HL-60 (cell line): ENCODE measurements around the gene UGGT1.

ENCODE experiments used
- DNase-seq, 2 experiments: peaks; one replicate each; pipeline ENCODE4 v3.0.0-alpha.2; 2010 to 2020; ENCODE audit warnings: low read depth in 1 of 2, low spot score in 1 of 2
- H3K27ac ChIP-seq: fragments of 250-450 bp; sonication (Bioruptor Pico); replicated peaks from 2 replicates; pipeline ENCODE4 v1.5.1; 2020; ENCODE audit warnings: mild to moderate bottlenecking, moderate library complexity
- H3K27me3 ChIP-seq: fragments of 250-450 bp; sonication (Bioruptor Pico); 2 replicates; pipeline ENCODE4 v1.5.1; 2021; ENCODE audit warnings: mild to moderate bottlenecking, moderate library complexity; ENCODE audit not compliant: insufficient read depth, poor library complexity, severe bottlenecking
- H3K4me3 ChIP-seq: replicated peaks from 2 replicates; pipeline ENCODE4 v1.5.1; 2011; ENCODE audit warnings: mild to moderate bottlenecking, control low read depth, low read length; ENCODE audit not compliant: insufficient read depth
- GABPA ChIP-seq: IDR thresholded peaks from 2 replicates; pipeline ENCODE4 v1.6.1; 2012; ENCODE audit warnings: low read depth
- POLR2AphosphoS5 ChIP-seq: IDR thresholded peaks from 2 replicates; pipeline ENCODE4 v1.6.1; 2012; ENCODE audit warnings: low read depth
- SPI1 ChIP-seq: IDR thresholded peaks from 2 replicates; pipeline ENCODE4 v1.6.1; 2012; ENCODE audit warnings: low read depth, mild to moderate bottlenecking, borderline replicate concordance
- TF ChIP-seq, protein P1 (sequence below): IDR thresholded peaks from one replicate; pipeline ENCODE4 v1.5.1; 2011; ENCODE audit warnings: low read length, control low read depth, inconsistent platforms; ENCODE audit not compliant: insufficient read depth
- TF ChIP-seq, protein P2 (sequence below): IDR thresholded peaks from 2 replicates; pipeline ENCODE4 v1.6.1; 2012; ENCODE audit warnings: low read depth; ENCODE audit not compliant: insufficient replicate concordance

The UGGT1 gene

DNA sequence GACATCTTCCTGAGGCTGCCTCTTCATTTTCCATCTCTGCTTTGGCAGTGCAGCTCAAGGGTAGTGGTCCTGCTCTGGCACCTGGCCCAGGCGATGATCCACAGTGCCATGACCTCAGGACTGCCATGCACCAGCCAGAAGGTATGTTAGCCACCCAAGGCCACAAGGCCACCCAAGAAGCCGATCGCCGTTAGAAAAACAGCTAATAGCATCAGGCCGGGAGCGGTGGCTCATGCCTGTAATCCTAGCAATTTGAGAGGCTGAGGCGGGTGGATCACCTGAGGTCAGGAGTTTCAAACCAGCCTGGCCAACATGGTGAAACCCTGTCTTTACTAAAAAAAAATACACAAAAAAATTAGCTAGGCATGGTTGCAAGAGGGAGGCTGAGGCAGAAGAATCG lies 28.4 kb upstream of the UGGT1 start:
- Histone ChIP-seq H3K27ac (no peak overlapping the region), H3K4me3 (no peak overlapping the region), H3K27me3 (no peaks in the 10 kb centered on the region)
- TF ChIP-seq, protein P1, sequence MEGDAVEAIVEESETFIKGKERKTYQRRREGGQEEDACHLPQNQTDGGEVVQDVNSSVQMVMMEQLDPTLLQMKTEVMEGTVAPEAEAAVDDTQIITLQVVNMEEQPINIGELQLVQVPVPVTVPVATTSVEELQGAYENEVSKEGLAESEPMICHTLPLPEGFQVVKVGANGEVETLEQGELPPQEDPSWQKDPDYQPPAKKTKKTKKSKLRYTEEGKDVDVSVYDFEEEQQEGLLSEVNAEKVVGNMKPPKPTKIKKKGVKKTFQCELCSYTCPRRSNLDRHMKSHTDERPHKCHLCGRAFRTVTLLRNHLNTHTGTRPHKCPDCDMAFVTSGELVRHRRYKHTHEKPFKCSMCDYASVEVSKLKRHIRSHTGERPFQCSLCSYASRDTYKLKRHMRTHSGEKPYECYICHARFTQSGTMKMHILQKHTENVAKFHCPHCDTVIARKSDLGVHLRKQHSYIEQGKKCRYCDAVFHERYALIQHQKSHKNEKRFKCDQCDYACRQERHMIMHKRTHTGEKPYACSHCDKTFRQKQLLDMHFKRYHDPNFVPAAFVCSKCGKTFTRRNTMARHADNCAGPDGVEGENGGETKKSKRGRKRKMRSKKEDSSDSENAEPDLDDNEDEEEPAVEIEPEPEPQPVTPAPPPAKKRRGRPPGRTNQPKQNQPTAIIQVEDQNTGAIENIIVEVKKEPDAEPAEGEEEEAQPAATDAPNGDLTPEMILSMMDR = no peak
- TF ChIP-seq SPI1 = no peak
- no peak for DNase-seq

DNA sequence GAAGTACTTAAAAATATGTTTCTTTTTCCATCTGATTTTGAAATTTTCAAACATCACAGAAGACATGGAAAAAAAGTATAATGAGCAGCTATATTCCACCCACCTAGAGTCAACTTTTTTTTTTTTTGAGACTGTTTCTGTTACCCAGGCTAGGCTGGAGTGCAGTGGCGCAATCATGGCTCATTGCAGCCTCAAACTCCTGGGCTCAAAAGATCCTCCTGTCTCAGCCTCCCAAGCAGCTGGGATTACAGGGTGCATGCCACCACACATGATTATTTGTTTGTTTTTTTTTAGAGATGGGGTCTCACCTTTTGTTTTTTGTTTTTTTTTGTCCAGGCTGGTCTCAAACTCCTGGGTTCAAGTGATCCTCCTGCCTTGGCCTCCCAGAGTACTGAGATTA lies 26.6 kb upstream of the UGGT1 start:
- Histone ChIP-seq H3K27me3 (no peaks in the 10 kb centered on the region), H3K27ac (no peak overlapping the region), H3K4me3 (no peak overlapping the region)
- TF ChIP-seq SPI1 (no peak), POLR2AphosphoS5 (no peak), GABPA (no peak)
- TF ChIP-seq, protein P1 = no peak
- TF ChIP-seq, protein P2, sequence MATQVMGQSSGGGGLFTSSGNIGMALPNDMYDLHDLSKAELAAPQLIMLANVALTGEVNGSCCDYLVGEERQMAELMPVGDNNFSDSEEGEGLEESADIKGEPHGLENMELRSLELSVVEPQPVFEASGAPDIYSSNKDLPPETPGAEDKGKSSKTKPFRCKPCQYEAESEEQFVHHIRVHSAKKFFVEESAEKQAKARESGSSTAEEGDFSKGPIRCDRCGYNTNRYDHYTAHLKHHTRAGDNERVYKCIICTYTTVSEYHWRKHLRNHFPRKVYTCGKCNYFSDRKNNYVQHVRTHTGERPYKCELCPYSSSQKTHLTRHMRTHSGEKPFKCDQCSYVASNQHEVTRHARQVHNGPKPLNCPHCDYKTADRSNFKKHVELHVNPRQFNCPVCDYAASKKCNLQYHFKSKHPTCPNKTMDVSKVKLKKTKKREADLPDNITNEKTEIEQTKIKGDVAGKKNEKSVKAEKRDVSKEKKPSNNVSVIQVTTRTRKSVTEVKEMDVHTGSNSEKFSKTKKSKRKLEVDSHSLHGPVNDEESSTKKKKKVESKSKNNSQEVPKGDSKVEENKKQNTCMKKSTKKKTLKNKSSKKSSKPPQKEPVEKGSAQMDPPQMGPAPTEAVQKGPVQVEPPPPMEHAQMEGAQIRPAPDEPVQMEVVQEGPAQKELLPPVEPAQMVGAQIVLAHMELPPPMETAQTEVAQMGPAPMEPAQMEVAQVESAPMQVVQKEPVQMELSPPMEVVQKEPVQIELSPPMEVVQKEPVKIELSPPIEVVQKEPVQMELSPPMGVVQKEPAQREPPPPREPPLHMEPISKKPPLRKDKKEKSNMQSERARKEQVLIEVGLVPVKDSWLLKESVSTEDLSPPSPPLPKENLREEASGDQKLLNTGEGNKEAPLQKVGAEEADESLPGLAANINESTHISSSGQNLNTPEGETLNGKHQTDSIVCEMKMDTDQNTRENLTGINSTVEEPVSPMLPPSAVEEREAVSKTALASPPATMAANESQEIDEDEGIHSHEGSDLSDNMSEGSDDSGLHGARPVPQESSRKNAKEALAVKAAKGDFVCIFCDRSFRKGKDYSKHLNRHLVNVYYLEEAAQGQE = no peak
- no peak for DNase-seq

DNA sequence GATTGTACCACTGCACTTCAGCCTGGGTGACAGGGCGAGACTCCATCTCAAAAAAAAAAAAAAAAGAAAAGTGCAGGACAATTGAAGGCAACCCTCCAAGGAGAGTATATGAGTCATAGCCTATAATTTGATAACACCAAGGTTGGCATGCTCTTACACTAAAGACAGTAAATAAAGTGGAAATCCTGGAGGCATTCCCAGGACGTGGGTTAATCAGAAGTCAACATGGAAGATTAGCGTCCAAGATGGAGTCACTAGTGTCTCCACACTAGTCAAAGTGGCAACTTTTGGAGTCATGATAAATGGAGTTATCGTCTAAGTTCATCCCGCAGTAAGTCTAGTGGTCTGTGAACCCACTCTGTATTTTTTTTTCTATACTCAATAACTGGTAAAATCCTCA lies 21.2 kb upstream of the UGGT1 start:
- Histone ChIP-seq H3K27ac (no peak overlapping the region), H3K4me3 (no peak overlapping the region), H3K27me3 (no peaks in the 10 kb centered on the region)
- TF ChIP-seq GABPA = no peak
- TF ChIP-seq, protein P1 = no peak
- TF ChIP-seq SPI1 = no peak
- TF ChIP-seq POLR2AphosphoS5 = no peak
- TF ChIP-seq, protein P2 = no peak
- no peak for DNase-seq

DNA sequence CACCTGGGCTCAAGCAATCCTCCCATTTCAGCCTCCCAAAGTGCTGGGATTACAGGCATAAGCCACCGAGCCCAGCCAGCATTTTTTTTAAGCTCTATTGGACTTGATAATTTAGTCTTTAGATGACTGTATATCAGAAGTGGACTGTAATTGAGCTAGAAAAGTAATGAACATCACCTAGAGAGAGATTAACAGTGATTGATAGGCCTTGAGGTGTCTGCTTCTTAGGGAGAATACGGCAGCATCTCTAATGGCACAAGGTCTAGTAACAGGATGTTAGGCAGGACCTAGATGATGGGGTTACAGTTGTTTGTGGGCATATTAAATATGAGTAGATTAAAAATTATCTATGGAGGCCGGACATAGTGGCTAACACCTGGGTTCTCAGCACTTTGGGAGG lies 17.7 kb upstream of the UGGT1 start:
- no peak overlapping the region for H3K27ac ChIP-seq
- H3K27me3 ChIP-seq = no peaks in the 10 kb centered on the region
- no peak for DNase-seq
- H3K4me3 ChIP-seq = no peak overlapping the region
- TF ChIP-seq GABPA = no peak
- no peak for TF ChIP-seq SPI1
- TF ChIP-seq, protein P1 = no peak
- TF ChIP-seq, protein P2 = no peak
- no peak for TF ChIP-seq POLR2AphosphoS5
